Thoracic aorta (tissue), 2 donors: ENCODE data around the gene PDPK1. TPM values are rescaled to one million over a fixed set of nuclear protein-coding genes. Genes with fewer than 3 reads are reported as not detected.

ENCODE experiments used
- ATAC-seq: fragments of 150-250 bp; one replicate; pipeline ENCODE4 v1.8.0; 2017; ENCODE audit warnings: low read depth; ENCODE audit not compliant: insufficient number of reproducible peaks, low FRiP score
- DNase-seq: peaks from one replicate; pipeline ENCODE4 v3.0.0-alpha.2; 2020; ENCODE audit warnings: low spot score
- H3K27ac ChIP-seq, 2 donors: fragments of 200-600 bp; sonication (generic); 1 replicate in 1 of 2; 2 replicates in 1 of 2; pipeline ENCODE4 v1.5.1; 2016; ENCODE audit warnings: mild to moderate bottlenecking in 2 of 2, moderate library complexity in 2 of 2
- H3K27me3 ChIP-seq: fragments of 200-600 bp; sonication (generic); replicated peaks from 2 replicates; pipeline ENCODE4 v1.6.0; 2016; ENCODE audit warnings: mild to moderate bottlenecking; ENCODE audit not compliant: insufficient read depth
- H3K36me3 ChIP-seq: fragments of 200-600 bp; sonication (generic); one replicate; pipeline ENCODE4 v1.5.1; 2016
- H3K4me1 ChIP-seq, 2 donors: fragments of 200-600 bp; sonication (generic); 1 replicate in 1 of 2; 2 replicates in 1 of 2; pipeline versions ENCODE4 v1.5.1 to v1.6.0; 2016; ENCODE audit warnings: low read depth in 2 of 2, mild to moderate bottlenecking in 1 of 2; ENCODE audit not compliant: control insufficient read depth in 1 of 2
- H3K4me3 ChIP-seq: fragments of 200-600 bp; sonication (generic); 2 replicates; pipeline ENCODE4 v1.5.1; 2016; ENCODE audit warnings: mild to moderate bottlenecking
- H3K9me3 ChIP-seq: fragments of 200-600 bp; sonication (generic); 2 replicates; pipeline ENCODE4 v1.5.1; 2016
- CTCF ChIP-seq: fragments of 200-600 bp; sonication (generic); IDR thresholded peaks from one replicate; pipeline ENCODE4 v1.5.1; 2019; ENCODE audit warnings: antibody characterized with exemption
- total RNA-seq, 2 donors: library from RNA; depleted of rRNA; stranded (reverse); fragments of >200 nt; gene quantifications; one replicate each; pipeline versions ENCODE4 v1.1.0 to v1.2.3, GENCODE V29; 2016

PDPK1 gene
- total RNA-seq, 2 donors from 2014 or later, result 31.9 to 44.3 TPM

- no peak for TF ChIP-seq CTCF
- peaks cover 22% of the 10 kb centered on the region for H3K36me3 ChIP-seq
- H3K27me3 ChIP-seq, result no peaks in the 10 kb centered on the region
- H3K9me3 ChIP-seq, result no peaks in the 10 kb centered on the region
- H3K4me3 ChIP-seq, result no peak overlapping the region
- DNase-seq (no peak), ATAC-seq (no peak)
- H3K27ac ChIP-seq, result no peak overlapping the region
- H3K4me1 ChIP-seq, result peaks cover 12 to 21% of the 10 kb centered on the region in 2 donors
These were observed 53.8 kb downstream of the PDPK1 start for GRCh38 chr16:2591476-2592240.

DNA sequence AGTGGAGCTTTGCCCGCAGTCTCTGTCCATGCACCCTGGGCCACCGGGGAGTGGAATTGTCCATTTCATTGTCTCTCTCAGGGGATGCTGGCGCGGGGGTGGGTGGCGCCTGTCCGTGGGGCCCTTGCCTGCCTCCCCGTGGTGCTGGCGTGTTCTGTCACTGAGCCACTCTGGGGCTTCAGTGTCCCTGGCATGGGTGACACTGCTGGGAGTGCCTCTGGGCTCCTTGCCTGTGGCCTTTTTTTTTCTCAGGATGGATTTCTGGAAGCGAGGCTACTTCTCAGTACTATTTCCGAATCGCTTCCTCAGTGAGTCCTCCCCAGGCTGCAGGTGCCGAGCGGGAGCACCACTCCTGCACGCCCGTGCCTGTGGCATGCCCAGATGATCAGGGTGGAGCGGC lies 55.0 kb downstream of the PDPK1 start:
- TF ChIP-seq CTCF, result no peak
- peaks cover 12 to 21% of the 10 kb centered on the region in 2 donors for H3K4me1 ChIP-seq
- ATAC-seq (no peak), DNase-seq (no peak)
- H3K27ac ChIP-seq, result no peak overlapping the region
- H3K36me3 ChIP-seq, result peaks cover 26% of the 10 kb centered on the region
- no peaks in the 10 kb centered on the region for H3K9me3 ChIP-seq
- no peaks in the 10 kb centered on the region for H3K27me3 ChIP-seq
- no peak overlapping the region for H3K4me3 ChIP-seq

- peaks cover 29% of the 10 kb centered on the region for H3K36me3 ChIP-seq
- TF ChIP-seq CTCF, result no peak
- peaks cover 7 to 8% of the 10 kb centered on the region in 2 donors for H3K4me1 ChIP-seq
- no peak for DNase-seq
- ATAC-seq, result no peak
- no peaks in the 10 kb centered on the region for H3K9me3 ChIP-seq
- H3K27ac ChIP-seq, result no peak overlapping the region
- no peaks in the 10 kb centered on the region for H3K27me3 ChIP-seq
- no peak overlapping the region for H3K4me3 ChIP-seq
These were observed 57.8 kb downstream of the PDPK1 start for GRCh38 chr16:2595393-2596205.

GRCh38 chr16:2596747-2597559 lies 59.1 kb downstream of the PDPK1 start:
- H3K27ac ChIP-seq, result no peak overlapping the region

More at GRCh38 chr16:2596747-2597559, 59.1 kb downstream of the PDPK1 start:
- Histone ChIP-seq H3K36me3 (peaks cover 29% of the 10 kb centered on the region), H3K4me3 (no peak overlapping the region), H3K27me3 (no peaks in the 10 kb centered on the region), H3K9me3 (no peaks in the 10 kb centered on the region), H3K4me1 (no peaks in the 10 kb centered on the region)
- DNase-seq, result no peak
- no peak for ATAC-seq
- no peak for TF ChIP-seq CTCF
